Adrenal gland (tissue), 5 donors: ENCODE data around the gene PFDN6.

ENCODE experiments used
- POLR2A ChIP-seq, 2 donors: fragments of 450-650 bp; IDR thresholded peaks; one replicate each; pipeline ENCODE4 v1.6.1; 2017; ENCODE audit warnings: antibody characterized with exemption in 2 of 2, mild to moderate bottlenecking in 2 of 2, moderate library complexity in 1 of 2
- TF ChIP-seq, protein P1 (sequence below), 6 experiments: fragments of 450-650 bp in 4 of 6; fragments of 200-600 bp in 2 of 6; sonication (generic) in 1 of 6; IDR thresholded peaks; 1 replicate in 5 of 6; 2 replicates in 1 of 6; pipeline versions ENCODE4 v1.5.1 to v1.8.0; 2016 to 2021; ENCODE audit warnings: antibody characterized with exemption in 6 of 6, mild to moderate bottlenecking in 2 of 6, moderate library complexity in 1 of 6
- donor health status: DM: no; HTN: no; CAD: no.

DNA sequence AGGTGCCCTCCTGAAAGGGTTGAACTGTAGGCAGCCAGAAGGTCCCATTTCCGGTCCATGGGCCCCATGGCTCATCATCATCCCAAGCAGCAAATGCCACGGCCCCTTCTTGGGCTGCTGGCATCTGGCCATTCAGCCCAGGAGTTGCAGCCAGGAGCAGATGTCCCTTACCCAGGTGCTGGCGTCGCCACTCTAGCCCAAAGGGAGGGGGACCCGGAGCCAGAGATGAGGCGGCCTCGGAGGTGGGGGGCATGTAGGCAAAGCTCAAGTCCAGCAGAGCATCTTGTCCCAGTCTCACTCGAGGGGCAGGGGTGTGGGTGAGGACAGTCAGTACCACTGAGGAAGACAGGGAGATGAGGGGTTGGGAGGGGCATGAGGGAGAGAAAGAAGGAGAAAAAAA lies 15.7 kb downstream of the PFDN6 start:
- no peak for TF ChIP-seq POLR2A (IDR thresholded peaks at IDR 0.05)
- TF ChIP-seq, protein P1, sequence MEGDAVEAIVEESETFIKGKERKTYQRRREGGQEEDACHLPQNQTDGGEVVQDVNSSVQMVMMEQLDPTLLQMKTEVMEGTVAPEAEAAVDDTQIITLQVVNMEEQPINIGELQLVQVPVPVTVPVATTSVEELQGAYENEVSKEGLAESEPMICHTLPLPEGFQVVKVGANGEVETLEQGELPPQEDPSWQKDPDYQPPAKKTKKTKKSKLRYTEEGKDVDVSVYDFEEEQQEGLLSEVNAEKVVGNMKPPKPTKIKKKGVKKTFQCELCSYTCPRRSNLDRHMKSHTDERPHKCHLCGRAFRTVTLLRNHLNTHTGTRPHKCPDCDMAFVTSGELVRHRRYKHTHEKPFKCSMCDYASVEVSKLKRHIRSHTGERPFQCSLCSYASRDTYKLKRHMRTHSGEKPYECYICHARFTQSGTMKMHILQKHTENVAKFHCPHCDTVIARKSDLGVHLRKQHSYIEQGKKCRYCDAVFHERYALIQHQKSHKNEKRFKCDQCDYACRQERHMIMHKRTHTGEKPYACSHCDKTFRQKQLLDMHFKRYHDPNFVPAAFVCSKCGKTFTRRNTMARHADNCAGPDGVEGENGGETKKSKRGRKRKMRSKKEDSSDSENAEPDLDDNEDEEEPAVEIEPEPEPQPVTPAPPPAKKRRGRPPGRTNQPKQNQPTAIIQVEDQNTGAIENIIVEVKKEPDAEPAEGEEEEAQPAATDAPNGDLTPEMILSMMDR (IDR thresholded peaks at IDR 0.05) = no peak
